Muscle layer of colon (tissue), 2 donors: Measurements from ENCODE around the gene RND1.

Experiments used
- H3K27ac ChIP-seq: one replicate; pipeline ENCODE4 v1.7.0; 2013; ENCODE audit warnings: low read depth, mild to moderate bottlenecking, low read length, moderate library complexity
- H3K27me3 ChIP-seq, 2 donors: one replicate each; pipeline ENCODE4 v1.7.0; 2013; ENCODE audit warnings: low read length in 2 of 2, mild to moderate bottlenecking in 2 of 2; ENCODE audit not compliant: insufficient read depth in 2 of 2, control insufficient read depth in 1 of 2
- H3K36me3 ChIP-seq: one replicate; pipeline ENCODE4 v1.7.0; 2013; ENCODE audit warnings: mild to moderate bottlenecking, low read length; ENCODE audit not compliant: insufficient read depth
- H3K4me1 ChIP-seq: one replicate; pipeline ENCODE4 v1.7.0; 2013; ENCODE audit warnings: mild to moderate bottlenecking, low read length; ENCODE audit not compliant: insufficient read depth
- H3K4me3 ChIP-seq, 2 donors: one replicate each; pipeline ENCODE4 v1.7.0; 2013; ENCODE audit warnings: low read length in 2 of 2, low read depth in 1 of 2, mild to moderate bottlenecking in 1 of 2, moderate library complexity in 1 of 2
- H3K9ac ChIP-seq: one replicate; pipeline ENCODE4 v1.7.0; 2013; ENCODE audit warnings: low read length
- H3K9me3 ChIP-seq: one replicate; pipeline ENCODE4 v1.7.0; 2013; ENCODE audit warnings: mild to moderate bottlenecking, low read length
- donor health status: abdominal sarcoma.
- donor health status: Adenocarcinoma of cecum.

Gene RND1

GRCh38 chr12:48815126-48816110 is 50.3 kb downstream of the RND1 start:
- peak overlapping the region; percentile 97 for H3K27ac ChIP-seq
- H3K4me3 ChIP-seq = peak overlapping the region; percentile 88 to 90
- peaks cover 40% of the 10 kb centered on the region for H3K4me1 ChIP-seq
- no peaks in the 10 kb centered on the region for H3K9me3 ChIP-seq
- H3K9ac ChIP-seq = peak overlapping the region; percentile 68
- no peaks in the 10 kb centered on the region for H3K27me3 ChIP-seq
- H3K36me3 ChIP-seq = no peaks in the 10 kb centered on the region

GRCh38 chr12:48814262-48815125 is 51.2 kb downstream of the RND1 start:
- peak overlapping the region; percentile 97 for H3K27ac ChIP-seq
- peak overlapping the region; percentile 88 to 90 for H3K4me3 ChIP-seq
- H3K9me3 ChIP-seq = no peaks in the 10 kb centered on the region
- H3K36me3 ChIP-seq = no peaks in the 10 kb centered on the region
- H3K27me3 ChIP-seq = no peaks in the 10 kb centered on the region
- H3K4me1 ChIP-seq = peaks cover 40% of the 10 kb centered on the region
- H3K9ac ChIP-seq = peak overlapping the region; percentile 68

- H3K9ac ChIP-seq = peak overlapping the region; percentile 68
- H3K36me3 ChIP-seq = no peaks in the 10 kb centered on the region
- H3K4me1 ChIP-seq = peaks cover 33% of the 10 kb centered on the region
- no peaks in the 10 kb centered on the region for H3K9me3 ChIP-seq
- H3K27me3 ChIP-seq = no peaks in the 10 kb centered on the region
- H3K27ac ChIP-seq = peak overlapping the region; percentile 97
- H3K4me3 ChIP-seq = peak overlapping the region; percentile 88 to 90
These were observed 52.0 kb downstream of the RND1 start for GRCh38 chr12:48813465-48814261.

GRCh38 chr12:48812389-48812788 is 53.3 kb downstream of the RND1 start:
- Histone ChIP-seq H3K4me1 (peaks cover 26% of the 10 kb centered on the region), H3K27ac (no peak overlapping the region), H3K9ac (no peak overlapping the region), H3K27me3 (no peaks in the 10 kb centered on the region), H3K36me3 (no peaks in the 10 kb centered on the region), H3K9me3 (no peaks in the 10 kb centered on the region), H3K4me3 (no peak overlapping the region)

GRCh38 chr12:48811437-48812090 is 54.1 kb downstream of the RND1 start:
- Histone ChIP-seq H3K4me3 (no peak overlapping the region), H3K4me1 (peaks cover 25% of the 10 kb centered on the region), H3K36me3 (no peaks in the 10 kb centered on the region), H3K9me3 (no peaks in the 10 kb centered on the region), H3K27ac (no peak overlapping the region), H3K9ac (no peak overlapping the region), H3K27me3 (no peaks in the 10 kb centered on the region)

- Histone ChIP-seq H3K9me3 (no peaks in the 10 kb centered on the region), H3K9ac (no peak overlapping the region), H3K27me3 (no peaks in the 10 kb centered on the region), H3K36me3 (no peaks in the 10 kb centered on the region), H3K4me1 (peaks cover 20% of the 10 kb centered on the region), H3K4me3 (no peak overlapping the region), H3K27ac (no peak overlapping the region)
These were observed 54.7 kb downstream of the RND1 start for GRCh38 chr12:48810903-48811431.

- Histone ChIP-seq H3K27ac (no peak overlapping the region), H3K4me1 (peaks cover 8% of the 10 kb centered on the region), H3K9me3 (no peaks in the 10 kb centered on the region), H3K27me3 (no peaks in the 10 kb centered on the region), H3K36me3 (no peaks in the 10 kb centered on the region), H3K4me3 (no peak overlapping the region), H3K9ac (no peak overlapping the region)
These were observed 57.7 kb downstream of the RND1 start for GRCh38 chr12:48807981-48808380.
